Activated naive CD4-positive, alpha-beta T cell (primary cell): ENCODE data around the gene EQTN.
"Not testable (repeated sequence)": the region's sequence is repeated elsewhere in the genome, so short reads cannot be mapped to it uniquely, and the experiment has no call there.

Experiments used
- DNase-seq, 4 experiments: peaks; one replicate each; lab custom pipeline; 2025; lab: John Stamatoyannopoulos, UW

The EQTN gene

DNA sequence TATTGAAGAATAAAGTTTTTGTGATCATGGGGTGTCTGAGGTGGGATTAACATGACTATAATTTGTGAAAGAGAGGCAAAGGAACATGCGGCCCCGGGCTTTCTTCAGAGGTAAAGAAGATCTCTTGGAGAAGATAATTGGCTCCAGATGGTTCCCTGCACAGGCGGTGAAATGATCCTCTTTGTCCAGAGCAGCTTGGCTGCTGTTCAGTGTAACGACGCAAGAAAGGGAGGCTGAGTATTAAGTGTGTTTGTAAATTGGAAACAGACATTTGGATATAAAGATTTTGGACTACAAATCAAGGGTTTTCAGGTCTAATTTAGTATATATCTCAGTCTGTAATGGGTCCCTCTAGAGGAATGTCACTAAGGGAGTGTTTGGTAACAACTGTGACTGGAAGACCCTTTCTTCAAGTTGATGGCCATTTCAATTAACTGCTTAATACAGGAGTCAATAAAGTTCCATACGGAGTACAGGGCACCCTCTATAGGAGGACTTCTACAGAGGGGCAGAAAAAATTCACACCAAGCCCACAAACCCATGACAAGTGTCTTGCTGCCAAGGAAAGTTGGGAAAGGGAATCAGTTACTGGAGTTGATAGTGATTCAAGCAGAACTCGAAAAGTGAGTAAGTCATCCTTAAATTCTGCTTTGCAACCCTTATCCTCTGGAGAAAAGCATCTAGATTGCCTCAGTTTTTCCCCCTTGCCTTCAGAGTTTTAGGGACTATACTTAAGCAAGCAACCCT is 4.1 kb downstream of the EQTN start:
- DNase-seq, result no peak

DNA sequence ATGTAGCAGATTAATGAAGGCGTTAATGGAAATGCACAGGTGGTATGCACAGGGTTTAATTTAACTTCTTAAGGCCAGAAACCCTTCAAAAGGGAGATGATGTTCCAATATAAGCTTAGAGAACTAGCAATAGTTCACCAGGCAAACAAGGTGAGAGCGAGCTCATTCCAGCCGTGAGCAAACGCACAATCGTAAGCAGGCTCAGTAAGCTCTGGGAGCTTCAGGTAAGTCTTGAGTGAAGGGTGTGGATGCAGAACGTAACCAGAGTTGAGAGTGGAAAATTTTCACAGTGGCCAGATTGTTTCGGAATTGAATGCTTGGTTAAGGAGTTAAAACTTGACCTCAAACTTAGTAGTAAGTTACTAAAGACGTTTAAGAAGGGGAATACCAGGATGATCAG is 5.7 kb downstream of the EQTN start:
- DNase-seq, result no peak

DNA sequence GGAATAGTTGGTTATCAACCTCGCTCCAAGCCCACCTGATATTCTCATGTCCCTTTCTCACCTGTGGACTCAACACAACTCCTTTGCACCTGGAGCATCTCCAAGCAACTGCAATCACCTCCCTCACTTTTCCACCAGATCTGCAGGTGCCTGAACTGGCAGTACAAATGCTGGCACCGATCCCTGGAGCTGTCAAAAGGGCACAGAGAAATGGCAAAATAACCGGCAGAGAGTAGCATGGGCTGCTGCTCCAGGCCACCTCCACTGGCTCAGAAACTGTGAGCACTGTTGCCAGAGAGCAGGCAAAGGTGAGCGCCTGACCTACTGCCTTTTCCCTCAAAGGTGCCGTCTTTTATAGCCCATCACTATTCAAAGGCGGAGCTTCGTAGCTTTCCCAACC is 14.7 kb downstream of the EQTN start:
- DNase-seq, result no peak

DNA sequence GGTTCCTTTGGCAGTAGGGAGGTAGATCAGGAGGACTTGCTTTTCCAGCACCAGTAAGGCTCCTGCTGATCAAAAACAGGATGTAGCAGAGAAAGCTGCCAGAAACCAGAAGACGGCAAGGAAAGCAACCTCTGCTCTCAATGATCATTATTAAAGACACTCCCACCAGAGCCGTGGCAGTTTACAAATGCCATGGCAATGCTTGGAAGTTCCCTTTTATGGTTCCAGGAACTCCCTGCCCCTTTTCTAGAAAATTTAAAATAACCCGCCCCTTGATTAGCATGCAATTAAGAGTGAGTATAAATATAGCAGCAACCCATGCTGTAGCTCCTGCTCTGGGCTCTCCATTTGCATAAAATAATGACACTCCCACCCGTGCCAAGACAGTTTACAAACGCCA is 16.1 kb downstream of the EQTN start:
- DNase-seq, result no peak

DNA sequence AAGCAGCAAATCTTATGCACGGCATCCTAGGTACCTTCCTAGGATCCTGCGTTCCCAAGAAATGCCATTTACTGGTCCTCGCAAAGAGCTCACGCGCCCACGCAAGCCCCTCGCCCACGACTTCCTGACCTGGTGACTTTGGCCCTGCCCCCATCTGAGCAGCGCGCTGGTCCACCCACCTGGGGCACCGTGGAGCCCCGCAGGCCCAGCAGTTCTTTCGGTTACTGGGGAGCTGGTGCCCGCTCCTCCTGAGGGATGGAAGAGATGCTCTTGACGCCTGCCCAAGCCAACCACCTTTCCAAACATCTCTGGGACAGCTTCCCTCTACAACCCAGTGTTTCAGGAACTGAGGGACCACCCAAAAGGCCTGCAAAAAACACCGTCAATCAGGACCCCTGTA is 16.7 kb downstream of the EQTN start:
- no peak for DNase-seq

DNA sequence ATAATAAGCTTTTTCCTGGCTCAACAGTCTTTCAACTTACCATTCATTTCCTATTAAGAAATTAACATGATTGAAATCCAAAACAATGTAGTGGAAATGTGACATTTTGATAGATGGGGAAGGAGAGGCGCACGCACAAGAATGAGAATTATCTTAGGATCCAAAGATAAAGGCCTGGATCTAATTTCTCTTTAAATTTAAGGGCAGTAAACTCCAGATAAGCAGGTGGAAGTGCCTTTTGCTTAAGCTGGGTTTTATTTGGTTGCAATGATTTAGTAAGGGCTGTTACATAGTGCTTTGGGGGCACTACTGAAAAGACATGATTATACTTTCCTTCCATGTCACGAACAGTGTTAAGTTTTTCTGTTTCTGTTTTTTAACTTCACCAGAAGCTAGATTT is 17.3 kb downstream of the EQTN start:
- no peak for DNase-seq

DNA sequence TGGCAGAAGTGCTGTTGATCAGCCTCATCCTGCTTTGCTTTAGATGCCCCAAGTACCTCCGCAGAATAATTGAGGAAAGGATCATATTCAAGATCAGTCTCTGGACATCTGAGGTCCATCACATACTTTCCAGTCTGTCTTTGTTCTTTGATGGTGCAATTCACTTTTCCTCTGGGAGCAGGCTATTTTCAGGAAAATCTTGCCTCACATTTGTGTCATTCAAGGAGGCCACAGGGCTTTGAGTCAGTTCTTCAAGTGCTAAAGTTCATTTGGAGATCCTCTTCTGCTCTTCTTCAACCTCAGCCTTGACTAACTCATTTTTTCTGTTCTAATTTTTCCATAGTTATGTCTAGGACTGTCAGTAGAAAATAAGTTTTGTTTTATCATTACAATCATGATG is 18.6 kb downstream of the EQTN start:
- no peak for DNase-seq

DNA sequence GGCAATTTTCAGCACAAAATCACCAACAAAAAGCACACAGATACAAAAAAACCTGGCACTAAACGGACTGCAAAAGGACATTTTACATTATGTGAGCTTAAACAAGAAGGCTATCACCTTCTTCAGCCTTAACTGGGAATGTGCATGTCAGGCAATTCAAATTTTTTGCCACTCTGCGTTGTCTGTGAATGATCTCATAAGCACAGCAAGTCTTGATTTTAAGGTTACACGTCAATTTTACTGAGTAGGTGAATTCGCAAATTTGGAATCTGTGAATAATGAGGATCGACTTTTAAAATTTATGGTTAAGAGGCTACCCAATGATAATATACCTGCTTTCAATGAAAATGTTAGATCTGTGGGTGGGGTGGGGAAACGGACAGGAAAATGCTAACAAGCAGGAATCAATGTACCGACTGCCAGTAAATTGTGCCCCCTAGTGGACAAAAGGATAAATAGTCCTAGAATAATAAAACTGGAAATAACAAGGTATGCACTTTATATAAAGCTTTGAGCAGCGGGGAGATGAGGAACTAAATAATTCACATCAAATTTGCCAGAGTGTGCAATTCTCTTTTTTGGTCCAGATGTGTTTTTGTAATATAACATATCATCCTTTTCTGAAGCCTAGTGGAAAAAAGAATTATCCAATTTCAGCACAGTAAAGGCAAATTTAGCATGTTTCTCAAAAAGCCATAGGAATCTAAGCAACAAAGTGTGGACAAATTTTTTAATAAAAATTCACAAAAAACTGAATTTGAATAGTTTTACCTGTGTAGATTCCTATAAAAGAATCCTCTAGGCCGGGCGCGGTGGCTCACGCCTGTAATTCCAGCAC is 20.5 kb downstream of the EQTN start:
- DNase-seq, result no peak

DNA sequence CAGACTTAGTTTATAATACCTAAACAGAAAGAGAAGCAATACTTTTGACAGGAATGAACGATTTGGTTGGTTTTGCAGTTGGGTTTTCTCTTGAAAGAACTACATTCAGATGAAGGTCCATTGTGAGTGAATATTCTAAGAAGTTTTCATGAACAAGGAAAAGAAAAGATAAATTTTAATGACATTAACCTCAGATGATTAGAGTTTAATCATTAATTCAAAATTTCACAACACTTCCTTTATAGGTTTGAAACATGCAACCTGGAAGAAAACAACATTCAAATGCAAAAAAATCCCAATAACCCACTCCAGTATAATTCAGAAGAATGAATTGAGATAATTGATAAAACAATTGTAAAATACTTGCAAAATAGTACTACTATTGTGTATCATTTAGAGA is 23.8 kb downstream of the EQTN start:
- DNase-seq, result no peak

DNA sequence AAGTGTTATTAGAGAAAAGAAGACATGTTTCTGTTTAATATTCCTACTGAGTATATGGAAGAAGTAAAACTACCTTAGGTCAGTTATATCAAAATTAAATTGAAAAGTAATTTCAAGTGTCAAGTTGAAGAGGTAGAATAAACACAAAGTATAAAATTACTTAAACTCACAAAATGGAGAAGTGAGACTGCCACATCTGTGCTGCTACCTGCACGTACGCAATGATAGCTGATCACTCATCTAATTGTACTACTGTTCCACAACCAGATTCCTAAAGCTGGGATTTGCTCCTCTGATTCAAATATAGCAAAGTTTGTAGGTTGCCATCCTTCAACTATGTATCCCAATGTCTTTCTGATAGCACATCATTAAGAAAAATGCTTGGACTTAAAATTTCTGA is 24.8 kb downstream of the EQTN start:
- DNase-seq, result no peak

DNA sequence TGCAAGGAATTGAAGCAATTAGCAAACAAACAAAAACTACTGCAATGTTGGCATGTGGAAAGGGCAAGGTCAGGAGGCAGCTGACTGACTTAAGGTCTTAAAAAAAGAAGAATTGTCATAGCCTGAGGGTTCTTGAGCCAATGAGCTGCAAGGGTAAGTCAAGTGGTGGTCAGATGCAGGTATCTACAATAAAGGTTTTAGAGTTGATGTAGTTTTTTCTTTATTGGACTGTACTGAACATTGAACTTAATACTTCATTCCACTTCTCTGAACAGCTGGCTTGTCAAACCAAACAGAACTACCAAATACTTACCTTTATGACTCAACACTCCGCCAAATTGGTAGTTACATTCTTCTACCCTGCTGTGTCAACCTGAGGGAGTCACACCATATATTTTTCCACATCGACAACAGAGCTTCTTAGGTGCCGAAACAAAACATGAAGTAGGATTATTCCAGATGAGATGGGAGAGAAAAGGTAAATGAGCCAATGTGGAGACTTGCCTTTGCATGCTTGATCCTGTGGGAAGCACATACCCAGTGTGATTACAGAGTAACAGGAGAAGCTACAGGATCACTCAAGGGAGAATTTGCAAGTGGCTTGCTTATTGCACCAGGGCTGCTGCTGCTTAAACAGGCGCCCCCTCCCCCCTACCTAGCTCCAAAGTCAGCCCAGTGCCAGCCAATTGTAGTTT is 35.3 kb downstream of the EQTN start:
- DNase-seq, result no peak

DNA sequence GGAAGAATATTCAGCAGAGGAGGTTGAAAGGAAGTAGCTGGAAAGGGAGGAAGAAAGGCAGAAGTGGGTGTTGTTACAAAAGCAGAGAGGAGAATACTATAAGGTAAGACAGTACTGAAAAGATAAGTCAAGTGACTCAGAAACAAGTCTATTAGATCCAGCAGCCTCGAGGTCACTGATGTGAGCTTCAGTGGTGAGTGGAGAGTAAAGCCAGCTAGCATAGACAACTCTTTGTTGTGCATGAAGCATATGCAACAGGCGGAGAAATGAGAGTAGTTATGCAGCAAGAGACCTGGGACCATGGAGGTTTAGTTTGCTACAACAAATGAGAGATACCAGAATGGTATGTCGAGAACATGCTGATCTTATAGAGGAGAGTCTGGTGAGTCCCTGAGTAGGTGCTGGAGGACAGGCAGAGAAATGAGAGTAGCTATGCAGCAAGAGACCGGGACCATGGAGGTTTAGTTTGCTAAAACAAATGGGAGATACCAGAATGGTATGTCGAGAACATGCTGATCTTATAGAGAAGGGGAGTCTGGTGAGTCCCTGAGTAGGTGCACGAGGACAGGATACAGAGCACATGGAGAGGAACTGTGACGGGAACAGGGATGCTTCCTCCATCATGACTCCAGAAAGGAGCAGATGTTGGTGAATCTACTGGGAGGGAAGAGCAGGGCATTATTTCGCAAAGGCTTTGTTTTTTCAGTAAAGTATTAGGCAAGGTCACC is 36.0 kb downstream of the EQTN start:
- no peak for DNase-seq

DNA sequence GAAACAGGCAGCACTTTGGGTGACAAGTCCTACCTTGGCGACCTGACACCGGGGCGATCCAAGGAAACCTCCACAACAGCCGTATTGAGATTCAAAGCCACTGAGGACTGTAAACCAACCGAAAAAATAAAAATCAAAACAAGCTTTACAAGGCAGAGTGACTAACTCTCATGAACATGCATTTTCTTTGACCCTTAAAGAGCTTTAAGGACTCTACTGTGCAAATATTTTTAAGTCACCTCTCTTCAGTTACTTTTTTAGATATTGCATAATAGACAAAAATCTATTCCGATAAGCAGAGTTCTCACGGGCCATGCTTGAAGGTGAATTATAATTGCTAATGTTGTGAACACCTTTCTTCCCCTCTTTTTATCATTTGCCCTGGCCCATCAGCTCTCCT is 38.3 kb downstream of the EQTN start:
- no peak for DNase-seq

DNA sequence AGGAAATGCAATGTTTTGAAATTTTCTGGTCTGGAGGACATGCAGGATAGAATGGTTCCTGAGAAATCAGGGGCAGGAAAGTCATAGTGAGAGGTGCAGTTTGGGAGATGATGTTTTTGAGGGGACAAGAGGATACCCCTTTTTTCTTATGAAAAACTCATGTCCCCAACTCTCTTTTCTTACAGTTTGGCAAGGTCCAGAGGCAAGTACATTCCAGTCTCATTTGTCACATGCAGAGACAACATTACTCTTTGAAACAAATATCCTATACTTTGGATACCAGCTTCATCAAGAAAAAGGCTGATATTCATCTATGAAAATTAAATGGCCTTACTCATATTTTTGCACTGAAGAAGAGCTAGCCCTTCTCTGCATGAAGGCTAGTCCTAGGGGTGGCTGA is 48.2 kb downstream of the EQTN start:
- DNase-seq, result no peak

DNA sequence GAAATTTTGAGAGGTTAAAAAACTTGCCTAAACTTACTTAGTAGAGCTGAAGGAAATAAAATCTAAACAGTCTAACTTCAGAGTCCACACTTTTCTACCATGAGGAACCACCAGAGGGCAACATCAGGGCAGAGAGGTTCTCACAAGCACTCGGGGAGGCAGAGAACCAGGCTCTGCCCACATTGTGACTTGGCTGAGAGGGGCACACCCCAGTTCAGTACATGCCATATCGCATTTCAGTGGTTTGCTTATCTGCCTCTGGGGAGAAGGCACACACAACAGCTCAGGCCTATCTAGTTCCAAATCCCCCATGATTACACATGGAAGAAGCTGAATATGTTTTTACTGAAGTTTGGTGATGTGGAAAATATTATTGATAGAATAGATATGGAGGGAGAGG is 49.2 kb downstream of the EQTN start:
- DNase-seq, result no peak

DNA sequence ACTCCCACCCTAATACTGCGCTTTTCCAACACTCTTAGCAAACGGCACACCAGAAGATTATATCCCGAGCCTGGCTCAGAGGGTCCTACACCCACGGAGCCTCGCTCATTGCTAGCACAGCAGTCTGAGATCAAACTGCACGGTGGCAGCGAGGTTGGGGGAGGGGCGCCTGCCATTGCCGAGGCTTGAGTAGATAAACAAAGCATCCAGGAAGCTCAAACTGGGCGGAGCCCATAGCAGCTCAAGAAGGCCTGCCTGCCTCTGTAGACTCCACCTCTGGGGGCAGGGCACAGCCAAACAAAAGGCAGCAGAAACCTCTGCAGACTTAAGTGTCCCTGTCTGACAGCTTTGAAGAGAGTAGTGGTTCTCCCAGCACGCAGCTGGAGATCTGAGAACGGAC is 57.3 kb downstream of the EQTN start:
- not testable (repeated sequence) for DNase-seq
